Tibial nerve (tissue), 4 donors: ENCODE results near the gene DES. TPM values are rescaled to one million over a fixed set of nuclear protein-coding genes. Genes with fewer than 3 reads are reported as not detected.

Experiments
- DNase-seq, 2 donors: peaks; one replicate each; pipeline ENCODE4 v3.0.0-alpha.2; 2019; ENCODE audit warnings: low spot score in 2 of 2
- H3K27ac ChIP-seq, 4 donors: fragments of 200-600 bp; sonication (generic) in 3 of 4; one replicate each; pipeline ENCODE4 v1.5.1; 2017 to 2019; ENCODE audit warnings: mild to moderate bottlenecking in 1 of 4
- H3K27me3 ChIP-seq, 2 donors: fragments of 200-600 bp; sonication (generic) in 1 of 2; one replicate each; pipeline versions ENCODE4 v1.5.1 to v1.6.0; 2017 to 2019
- H3K36me3 ChIP-seq, 3 donors: fragments of 200-600 bp; sonication (generic); one replicate each; pipeline ENCODE4 v1.5.1; 2018 to 2019
- H3K4me1 ChIP-seq, 4 donors: fragments of 200-600 bp; sonication (generic) in 3 of 4; one replicate each; pipeline ENCODE4 v1.5.1; 2017 to 2019
- H3K4me3 ChIP-seq, 4 donors: fragments of 200-600 bp; sonication (generic) in 3 of 4; one replicate each; pipeline ENCODE4 v1.5.1; 2017 to 2019; ENCODE audit warnings: mild to moderate bottlenecking in 1 of 4, moderate library complexity in 1 of 4
- H3K9me3 ChIP-seq, 4 donors: fragments of 200-600 bp; sonication (generic) in 3 of 4; one replicate each; pipeline ENCODE4 v1.5.1; 2017 to 2019
- EP300 ChIP-seq, 2 donors: sonication (generic); formaldehyde crosslinking; IDR thresholded peaks; one replicate each; pipeline ENCODE4 v1.6.1; 2017; ENCODE audit warnings: antibody characterized with exemption in 2 of 2, mild to moderate bottlenecking in 1 of 2
- POLR2A ChIP-seq, 2 donors: fragments of 450-650 bp; IDR thresholded peaks; one replicate each; pipeline ENCODE4 v1.6.1; 2017; ENCODE audit warnings: antibody characterized with exemption in 2 of 2, mild to moderate bottlenecking in 2 of 2, moderate library complexity in 2 of 2
- WGBS, 2 donors: methylation state at CpG; one replicate each; pipeline ENCODE4 v1.1.5; 2018; 5-methylcytosine and 5-hydroxymethylcytosine counted together
- total RNA-seq, 4 donors: library from RNA; depleted of rRNA; stranded (reverse); fragments of >200 nt; gene quantifications; one replicate each; pipeline ENCODE4 v1.1.0, GENCODE V29; 2016
- TF ChIP-seq, protein P1 (sequence below), 5 experiments: fragments of 200-600 bp in 3 of 5; fragments of 450-650 bp in 2 of 5; sonication (generic) in 3 of 5; IDR thresholded peaks; one replicate each; pipeline ENCODE4 v1.5.1; 2016 to 2019; ENCODE audit warnings: antibody characterized with exemption in 5 of 5, mild to moderate bottlenecking in 3 of 5, moderate library complexity in 2 of 5

Gene DES
- total RNA-seq, 4 donors from 2014 or later: 20.7 to 50.4 (median 25.0) TPM

DNA sequence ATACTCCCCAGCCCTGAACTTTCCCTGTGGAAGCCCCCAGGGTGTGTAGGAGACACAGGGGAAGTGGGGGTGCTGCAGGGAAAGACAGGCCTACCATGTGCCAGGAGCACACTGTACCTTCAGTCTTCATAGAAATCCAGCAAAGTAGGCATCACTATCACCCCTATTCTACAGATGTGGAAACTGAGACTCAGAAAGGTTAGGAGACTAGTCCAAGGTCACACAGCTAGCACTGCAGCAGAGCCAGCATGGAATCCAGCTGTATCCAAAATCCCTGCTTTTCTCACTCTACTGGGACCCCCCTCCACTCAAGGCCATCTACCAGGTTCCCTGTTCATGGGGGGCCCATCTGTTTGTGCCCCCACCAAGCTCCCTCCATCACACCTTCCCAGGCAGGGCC lies 37.3 kb upstream of the DES start:
- Histone ChIP-seq H3K27me3 (no peaks in the 10 kb centered on the region), H3K27ac (no peak overlapping the region), H3K4me3 (no peak overlapping the region), H3K9me3 (no peaks in the 10 kb centered on the region), H3K4me1 (peaks cover 0 to 8% (median under 1%) of the 10 kb centered on the region in 4 donors), H3K36me3 (peaks cover 0 to 97% (median 10%) of the 10 kb centered on the region in 3 donors)
- TF ChIP-seq, protein P1, sequence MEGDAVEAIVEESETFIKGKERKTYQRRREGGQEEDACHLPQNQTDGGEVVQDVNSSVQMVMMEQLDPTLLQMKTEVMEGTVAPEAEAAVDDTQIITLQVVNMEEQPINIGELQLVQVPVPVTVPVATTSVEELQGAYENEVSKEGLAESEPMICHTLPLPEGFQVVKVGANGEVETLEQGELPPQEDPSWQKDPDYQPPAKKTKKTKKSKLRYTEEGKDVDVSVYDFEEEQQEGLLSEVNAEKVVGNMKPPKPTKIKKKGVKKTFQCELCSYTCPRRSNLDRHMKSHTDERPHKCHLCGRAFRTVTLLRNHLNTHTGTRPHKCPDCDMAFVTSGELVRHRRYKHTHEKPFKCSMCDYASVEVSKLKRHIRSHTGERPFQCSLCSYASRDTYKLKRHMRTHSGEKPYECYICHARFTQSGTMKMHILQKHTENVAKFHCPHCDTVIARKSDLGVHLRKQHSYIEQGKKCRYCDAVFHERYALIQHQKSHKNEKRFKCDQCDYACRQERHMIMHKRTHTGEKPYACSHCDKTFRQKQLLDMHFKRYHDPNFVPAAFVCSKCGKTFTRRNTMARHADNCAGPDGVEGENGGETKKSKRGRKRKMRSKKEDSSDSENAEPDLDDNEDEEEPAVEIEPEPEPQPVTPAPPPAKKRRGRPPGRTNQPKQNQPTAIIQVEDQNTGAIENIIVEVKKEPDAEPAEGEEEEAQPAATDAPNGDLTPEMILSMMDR (IDR thresholded peaks at IDR 0.05): no peak
- TF ChIP-seq POLR2A (IDR thresholded peaks at IDR 0.05) (no peak), EP300 (IDR thresholded peaks at IDR 0.05) (no peak)
- no peak for DNase-seq

DNA sequence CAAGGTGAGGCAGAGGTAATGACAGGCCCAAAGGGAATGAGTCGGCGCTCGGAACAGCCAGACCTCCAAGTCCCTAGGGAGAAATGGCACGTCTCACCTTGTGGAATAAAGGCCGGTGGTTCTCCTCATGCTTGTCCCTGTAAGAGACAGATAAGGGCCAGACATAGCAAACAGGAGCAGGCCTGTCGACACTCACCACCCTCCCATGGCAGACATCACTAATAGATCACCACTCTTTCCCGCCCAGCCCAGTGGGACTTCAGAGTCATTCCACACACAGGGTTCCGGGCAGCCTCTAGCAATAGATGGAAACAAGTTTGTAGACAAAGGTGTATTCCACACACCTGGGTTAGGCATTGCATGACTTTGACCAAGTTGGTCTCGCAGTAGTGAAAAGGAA lies 36.7 kb upstream of the DES start:
- H3K27ac ChIP-seq: no peak overlapping the region
- H3K4me1 ChIP-seq: peaks cover 0 to 13% (median 4%) of the 10 kb centered on the region in 4 donors
- no peak overlapping the region for H3K4me3 ChIP-seq
- H3K9me3 ChIP-seq: no peaks in the 10 kb centered on the region
- WGBS, 2 donors: 83 to 91% methylated on average over 9 of the region's 9 CpGs
- H3K36me3 ChIP-seq: peaks cover 0 to 99% (median 14%) of the 10 kb centered on the region in 3 donors
- TF ChIP-seq EP300 (IDR thresholded peaks at IDR 0.05) (no peak), POLR2A (IDR thresholded peaks at IDR 0.05) (no peak)
- H3K27me3 ChIP-seq: no peaks in the 10 kb centered on the region
- no peak for DNase-seq

DNA sequence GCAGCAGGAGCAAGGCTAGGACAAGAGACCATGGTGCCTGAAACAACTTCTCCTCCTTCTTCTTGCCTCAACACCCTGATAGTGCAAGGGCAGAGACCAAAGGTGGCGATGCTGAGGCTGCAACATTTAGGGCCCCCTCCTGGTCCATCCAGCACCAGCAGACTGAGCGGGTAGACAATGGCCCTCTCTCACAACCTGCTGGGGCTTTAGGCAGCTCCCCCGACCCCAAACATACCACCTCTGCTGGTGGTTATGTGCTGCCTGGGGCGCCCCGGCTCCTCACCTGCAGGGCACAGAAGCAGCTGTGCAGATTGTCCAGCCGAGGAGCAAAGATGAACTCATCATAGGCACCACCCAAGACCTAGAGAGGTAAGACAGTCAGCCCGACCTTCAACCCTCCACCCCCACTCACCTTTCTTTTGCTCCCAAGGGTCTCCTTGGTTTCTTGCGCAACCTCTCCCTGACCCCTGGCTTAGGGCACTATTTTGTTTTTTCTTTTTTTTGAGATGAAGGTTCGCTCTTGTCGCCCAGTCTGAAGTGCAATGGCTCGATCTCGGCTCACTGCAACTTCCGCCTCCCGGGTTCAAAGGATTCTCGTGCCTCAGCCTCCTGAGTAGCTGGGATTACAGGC lies 34.0 kb upstream of the DES start:
- no peaks in the 10 kb centered on the region for H3K9me3 ChIP-seq
- 81% methylated on average over 11 to 15 of the region's 15 CpGs for WGBS, 2 donors
- H3K36me3 ChIP-seq: peaks cover 0 to 74% (median 14%) of the 10 kb centered on the region in 3 donors
- no peak overlapping the region for H3K27ac ChIP-seq
- H3K4me3 ChIP-seq: no peak overlapping the region
- TF ChIP-seq POLR2A (IDR thresholded peaks at IDR 0.05) (no peak), EP300 (IDR thresholded peaks at IDR 0.05) (no peak)
- TF ChIP-seq, protein P1 (IDR thresholded peaks at IDR 0.05): no peak
- H3K27me3 ChIP-seq: no peaks in the 10 kb centered on the region
- no peak for DNase-seq
- peaks cover 0 to 24% (median 10%) of the 10 kb centered on the region in 4 donors for H3K4me1 ChIP-seq

DNA sequence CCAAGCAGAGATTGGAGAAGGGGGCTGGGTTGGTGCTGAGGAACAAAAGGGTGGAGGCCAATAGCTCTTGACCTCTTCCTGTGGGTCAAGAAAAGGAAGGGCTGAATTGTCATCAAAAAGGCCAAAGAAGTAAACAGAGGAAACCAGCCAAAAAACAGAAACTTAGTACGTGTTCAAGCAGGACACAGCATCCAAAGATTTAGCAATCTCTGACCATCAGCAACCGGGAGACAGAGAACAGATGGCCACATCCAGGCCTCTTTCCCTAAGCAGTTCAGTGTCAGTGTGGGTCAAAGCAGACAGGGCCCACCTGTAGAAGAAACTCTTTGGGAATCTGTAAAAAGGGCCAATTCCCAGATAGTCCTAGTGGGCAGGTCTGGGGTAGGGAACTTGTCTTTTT lies 33.3 kb upstream of the DES start:
- H3K4me1 ChIP-seq: peaks cover 0 to 24% (median 10%) of the 10 kb centered on the region in 4 donors
- WGBS, 2 donors: 51 to 61% methylated on average over 2 of the region's 2 CpGs
- H3K27me3 ChIP-seq: no peaks in the 10 kb centered on the region
- H3K27ac ChIP-seq: no peak overlapping the region
- H3K9me3 ChIP-seq: no peaks in the 10 kb centered on the region
- no peak for DNase-seq
- no peak overlapping the region for H3K4me3 ChIP-seq
- TF ChIP-seq, protein P1 (IDR thresholded peaks at IDR 0.05): no peak
- TF ChIP-seq POLR2A (IDR thresholded peaks at IDR 0.05) (no peak), EP300 (IDR thresholded peaks at IDR 0.05) (no peak)
- H3K36me3 ChIP-seq: peaks cover 0 to 68% (median 14%) of the 10 kb centered on the region in 3 donors

DNA sequence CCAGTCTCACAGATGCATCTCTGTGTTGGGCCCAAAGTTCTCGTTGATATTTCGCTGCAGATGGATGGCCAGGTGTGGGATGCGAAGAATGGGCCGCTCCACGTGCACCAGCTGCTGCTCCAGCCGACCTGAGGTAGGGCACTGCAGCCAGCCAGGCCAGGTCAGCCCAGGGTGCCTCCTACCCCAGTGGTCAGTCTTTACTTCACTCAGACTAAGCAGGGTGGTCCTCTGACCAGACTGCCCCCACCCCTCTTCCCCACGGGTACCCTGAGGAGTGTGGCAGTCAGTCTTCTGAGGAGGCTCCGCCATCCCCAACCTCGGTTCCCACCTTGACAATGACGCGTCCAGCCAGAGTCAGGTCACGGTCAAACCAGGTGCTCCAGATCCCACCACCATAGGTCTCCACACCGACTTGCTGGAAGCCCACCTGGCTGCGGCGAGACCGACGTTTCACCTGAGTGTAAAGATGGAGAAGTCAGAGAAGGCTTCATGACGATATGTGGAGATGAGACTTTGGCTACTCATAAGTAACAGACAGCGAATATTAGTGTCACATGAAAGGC lies 32.1 kb upstream of the DES start:
- Histone ChIP-seq H3K9me3 (peaks cover 0 to 5% (median 0%) of the 10 kb centered on the region in 4 donors), H3K4me1 (peaks cover 0 to 24% (median 10%) of the 10 kb centered on the region in 4 donors), H3K27ac (no peak overlapping the region), H3K36me3 (peaks cover 0 to 56% (median 13%) of the 10 kb centered on the region in 3 donors), H3K4me3 (no peak overlapping the region), H3K27me3 (no peaks in the 10 kb centered on the region)
- TF ChIP-seq, protein P1 (IDR thresholded peaks at IDR 0.05): no peak
- TF ChIP-seq EP300 (IDR thresholded peaks at IDR 0.05) (no peak), POLR2A (IDR thresholded peaks at IDR 0.05) (no peak)
- WGBS, 2 donors: 93 to 95% methylated on average over 17 to 19 of the region's 19 CpGs
- DNase-seq: no peak
